ENCODE measurements around the gene GPHN.
A peak's percentile ranks its signal among the peaks of the same experiment; 100 is the strongest.

GPHN gene

GRCh38 chr14:66507722-66508546 lies at the start of gene GPHN:
Gene GPHN, plus strand, starts transcription at chr14:66508147.
- peak; percentile 93 for DNase-seq

GRCh38 chr14:66459603-66460002 lies 48.3 kb upstream of the GPHN start:
- no peak for DNase-seq

GRCh38 chr14:66464261-66464660 lies 43.7 kb upstream of the GPHN start:
- no peak for DNase-seq

- DNase-seq = no peak
These were observed 39.1 kb upstream of the GPHN start for GRCh38 chr14:66468778-66469367.

- no peak for DNase-seq
These were observed 36.4 kb upstream of the GPHN start for GRCh38 chr14:66471584-66471983.

GRCh38 chr14:66472251-66472650 lies 35.7 kb upstream of the GPHN start:
- DNase-seq = no peak

- DNase-seq = no peak
These were observed 34.7 kb upstream of the GPHN start for GRCh38 chr14:66473223-66473622.

- peak; percentile 64 for DNase-seq
These were observed 31.0 kb upstream of the GPHN start for GRCh38 chr14:66476964-66477363.

GRCh38 chr14:66477567-66477966 lies 30.4 kb upstream of the GPHN start:
- no peak for DNase-seq

GRCh38 chr14:66482873-66483272 lies 25.1 kb upstream of the GPHN start:
- DNase-seq = no peak

- DNase-seq = no peak
These were observed 24.6 kb upstream of the GPHN start for GRCh38 chr14:66483322-66483721.

- DNase-seq = no peak
These were observed 22.9 kb upstream of the GPHN start for GRCh38 chr14:66485029-66485428.

GRCh38 chr14:66485910-66486421 lies 22.0 kb upstream of the GPHN start, which contains the start of gene CCDC196:
Gene CCDC196, plus strand, starts transcription at chr14:66486371. Its CDS starts 132 bp downstream, at chr14:66486503.
- DNase-seq = no peak

- no peak for DNase-seq
These were observed 20.8 kb upstream of the GPHN start for GRCh38 chr14:66487164-66487563.

GRCh38 chr14:66490143-66491111 lies 17.5 kb upstream of the GPHN start:
- no peak for DNase-seq

- no peak for DNase-seq
These were observed 14.2 kb upstream of the GPHN start for GRCh38 chr14:66493750-66494149.

GRCh38 chr14:66495218-66496098 lies 12.5 kb upstream of the GPHN start:
- DNase-seq = peak; percentile 75

GRCh38 chr14:66496188-66496807 lies 11.6 kb upstream of the GPHN start:
- peak; percentile 81 for DNase-seq

GRCh38 chr14:66496911-66497310 lies 11.0 kb upstream of the GPHN start:
- no peak for DNase-seq

- no peak for DNase-seq
These were observed 9.6 kb upstream of the GPHN start for GRCh38 chr14:66498311-66498710.

- no peak for DNase-seq
These were observed 6.4 kb upstream of the GPHN start for GRCh38 chr14:66501592-66501991.
